ENCODE results near the gene SEC61B.
"Not testable (repeated sequence)": the region's sequence is repeated elsewhere in the genome, so short reads cannot be mapped to it uniquely, and the experiment has no call there.

SEC61B gene

GRCh38 chr9:99192786-99193465, 29.2 kb upstream of the SEC61B start:
- DNase-seq (ENCODE audit: low spot score), result peak; percentile 44

GRCh38 chr9:99193466-99193821, 28.6 kb upstream of the SEC61B start:
- no peak for DNase-seq (ENCODE audit: low spot score)

DNA sequence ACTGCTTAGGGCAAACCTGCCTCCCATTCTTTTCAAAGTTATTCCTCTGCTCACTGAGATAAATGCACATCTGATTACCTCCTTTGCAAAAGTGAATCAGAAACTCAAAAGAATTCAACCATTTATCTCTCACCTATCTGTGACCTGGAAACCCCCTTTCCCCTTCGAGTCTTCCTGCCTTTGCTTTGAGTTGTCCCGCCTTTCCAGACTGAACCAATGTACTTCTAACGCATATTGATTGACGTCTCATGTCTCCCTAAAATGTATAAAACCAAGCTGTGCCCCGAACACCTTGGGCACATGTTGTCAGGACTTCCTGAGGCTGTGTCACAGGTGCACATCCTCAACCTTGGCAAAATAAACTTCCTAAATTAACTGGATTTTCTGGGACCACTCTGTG, 25.6 kb upstream of the SEC61B start:
- not testable (repeated sequence) for DNase-seq (ENCODE audit: low spot score)

DNA sequence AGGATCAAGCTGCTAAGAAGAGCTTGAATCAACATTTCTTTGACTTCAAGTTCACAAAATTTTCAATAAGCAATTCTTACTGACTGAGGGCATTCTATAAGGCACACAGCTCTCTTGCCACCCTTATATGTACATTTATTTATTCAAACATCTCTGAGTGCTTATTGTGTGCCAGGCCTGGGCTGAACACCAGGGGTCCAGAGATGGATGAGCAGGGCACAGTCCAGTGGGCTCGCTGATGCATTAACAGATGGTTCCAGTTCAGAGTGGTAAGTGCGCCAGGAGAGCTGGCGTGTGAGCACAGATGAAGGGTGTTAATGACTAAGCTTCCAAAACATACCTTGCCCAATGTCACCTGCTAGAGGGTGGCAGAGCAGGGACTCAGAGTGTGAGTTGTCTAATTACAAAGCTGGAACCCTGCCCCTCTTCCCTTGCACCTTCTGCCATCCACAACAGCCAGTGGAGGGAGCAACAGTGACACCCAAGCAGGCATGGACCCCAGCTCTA, 24.9 kb upstream of the SEC61B start:
- no peak for DNase-seq (ENCODE audit: low spot score)

DNA sequence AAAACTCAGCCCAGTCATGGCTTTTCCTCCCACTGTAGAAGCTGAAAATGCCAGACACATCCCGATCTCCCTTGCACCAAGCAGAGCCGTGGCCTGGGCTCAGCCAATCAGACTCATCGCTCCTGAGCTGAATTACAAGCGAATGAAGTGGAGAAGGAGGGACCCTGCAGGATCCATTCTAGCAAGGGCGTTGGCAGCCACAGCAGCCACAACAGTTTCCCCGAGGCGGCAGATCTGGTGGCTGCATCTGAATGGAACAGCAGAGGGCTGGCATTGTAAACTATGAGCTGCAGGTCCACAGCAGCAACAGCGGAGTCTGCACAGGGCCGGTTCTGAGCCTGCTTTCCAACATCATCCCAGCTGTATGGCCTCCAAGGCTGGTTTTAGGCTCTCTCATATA, 24.1 kb upstream of the SEC61B start:
- no peak for DNase-seq (ENCODE audit: low spot score)

- DNase-seq (ENCODE audit: low spot score), result no peak
Measured at GRCh38 chr9:99199938-99200539, 22.0 kb upstream of the SEC61B start.

GRCh38 chr9:99201603-99202002, 20.5 kb upstream of the SEC61B start:
- DNase-seq (ENCODE audit: low spot score), result no peak

GRCh38 chr9:99210572-99210971, 11.5 kb upstream of the SEC61B start:
- no peak for DNase-seq (ENCODE audit: low spot score)

- no peak for DNase-seq (ENCODE audit: low spot score)
Measured at GRCh38 chr9:99211746-99212145, 10.3 kb upstream of the SEC61B start.

GRCh38 chr9:99213197-99213596, 8.9 kb upstream of the SEC61B start:
- DNase-seq (ENCODE audit: low spot score), result no peak

GRCh38 chr9:99216073-99216472, 6.0 kb upstream of the SEC61B start:
- DNase-seq (ENCODE audit: low spot score), result no peak

DNA sequence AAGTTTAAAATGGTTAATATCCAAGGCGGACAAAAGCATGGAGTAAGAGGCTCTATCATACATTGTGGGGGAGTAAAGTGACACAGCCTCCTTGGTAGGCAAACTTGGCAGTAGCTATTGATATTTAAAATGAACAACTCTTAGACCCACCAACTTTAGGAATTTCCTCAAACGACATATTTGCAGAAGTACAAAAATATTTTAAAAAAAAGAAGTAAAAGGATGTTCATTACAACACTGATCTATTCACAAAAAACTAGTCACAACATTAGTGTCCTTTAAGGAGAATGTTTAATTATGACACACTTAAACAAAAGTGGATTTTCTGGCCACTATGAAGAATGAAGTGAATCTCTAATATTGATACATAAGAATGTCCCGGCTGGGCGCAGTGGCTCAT, 2.1 kb upstream of the SEC61B start:
- DNase-seq (ENCODE audit: low spot score), result no peak

DNA sequence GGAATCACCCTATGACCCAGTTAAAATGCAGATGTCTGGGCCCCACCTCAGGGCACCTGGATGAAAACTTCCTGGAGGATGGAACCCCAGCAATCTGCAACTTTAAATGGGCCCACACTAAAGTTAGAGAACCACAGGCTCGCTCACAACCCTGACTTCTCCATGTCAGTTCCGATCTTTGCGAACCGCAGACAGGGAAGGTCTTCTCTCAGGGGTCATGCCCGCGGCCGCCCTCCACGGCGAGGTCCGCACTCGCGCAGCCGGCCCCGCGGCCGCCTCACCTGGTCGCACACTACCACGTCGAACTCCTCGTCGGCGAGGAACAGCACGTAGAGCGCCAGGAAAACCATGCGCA, 839 bp upstream of the SEC61B start:
- no peak for DNase-seq (ENCODE audit: low spot score)

DNA sequence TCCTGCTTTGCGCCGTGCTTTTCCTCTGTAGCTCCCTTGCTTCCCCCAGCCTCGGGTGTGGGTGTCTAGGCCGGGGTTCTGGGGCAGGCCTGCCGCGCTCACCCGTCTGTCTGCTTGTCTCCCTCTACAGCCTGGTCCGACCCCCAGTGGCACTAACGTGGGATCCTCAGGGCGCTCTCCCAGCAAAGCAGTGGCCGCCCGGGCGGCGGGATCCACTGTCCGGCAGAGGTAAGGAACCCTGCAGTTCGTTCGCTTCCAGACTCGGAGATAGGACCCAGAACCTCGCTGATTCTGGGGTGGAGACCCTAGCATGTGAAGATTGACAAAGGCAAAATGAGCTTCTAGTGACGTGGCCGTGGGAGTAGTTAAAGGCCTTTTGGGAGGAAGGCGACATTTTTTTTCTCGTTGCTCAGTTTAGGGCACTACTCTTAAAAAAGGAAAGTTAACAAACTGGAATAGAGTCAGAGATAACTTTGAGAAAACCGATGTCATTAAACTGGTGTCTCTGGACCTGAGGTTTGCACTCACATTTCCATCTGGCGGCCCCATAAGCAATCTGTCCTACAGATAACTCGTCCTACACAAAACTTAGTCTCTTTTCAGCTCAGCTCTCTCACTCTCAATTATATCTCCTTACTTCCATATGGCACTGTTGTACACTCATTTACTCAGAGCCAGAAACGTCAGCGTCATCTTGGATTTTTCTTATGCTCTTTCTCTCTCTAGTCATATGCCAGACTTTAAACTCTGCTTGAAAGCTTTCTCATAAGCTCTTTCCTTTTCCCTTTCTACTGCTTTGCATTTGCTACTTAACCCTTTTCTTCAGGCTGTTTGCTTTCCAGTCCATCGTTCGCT, 561 bp downstream of the SEC61B start:
- DNase-seq (ENCODE audit: low spot score), result no peak

DNA sequence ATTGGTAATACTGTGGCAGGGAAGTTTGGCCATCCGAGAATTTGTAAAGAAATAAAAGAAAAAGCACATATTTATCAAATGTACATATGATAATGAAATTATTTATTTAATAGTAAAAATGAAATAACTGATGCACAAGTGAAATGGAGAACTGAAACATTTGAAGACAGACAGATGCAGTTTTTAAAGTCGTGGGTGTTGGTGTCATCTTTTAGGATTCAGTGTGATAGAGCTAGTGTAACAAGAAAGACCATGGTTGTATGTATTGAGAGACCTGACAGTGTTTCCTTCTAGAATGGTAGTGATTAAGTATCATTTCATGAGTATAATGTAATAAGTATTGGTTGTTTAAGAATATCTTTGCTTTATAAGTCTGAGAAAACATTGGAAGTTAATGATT, 2.4 kb downstream of the SEC61B start:
- DNase-seq (ENCODE audit: low spot score), result no peak

- no peak for DNase-seq (ENCODE audit: low spot score)
Measured at GRCh38 chr9:99226054-99226453, 4.0 kb downstream of the SEC61B start.

DNA sequence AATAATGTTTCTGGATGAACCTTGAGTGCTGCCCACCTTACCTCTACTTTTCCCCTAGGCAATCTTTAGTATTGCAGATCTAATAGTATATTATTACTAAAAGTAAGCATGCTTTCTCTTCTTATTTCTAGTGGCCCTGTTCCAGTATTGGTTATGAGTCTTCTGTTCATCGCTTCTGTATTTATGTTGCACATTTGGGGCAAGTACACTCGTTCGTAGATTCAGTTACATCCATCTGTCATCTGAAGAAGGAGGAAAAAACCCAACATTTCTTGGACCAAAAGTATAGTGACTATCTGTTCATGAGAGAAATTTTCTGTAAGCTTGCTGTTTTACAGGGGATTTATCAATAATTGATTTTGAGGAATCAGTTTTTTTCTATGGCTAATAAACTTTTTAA, 8.1 kb downstream of the SEC61B start:
- no peak for DNase-seq (ENCODE audit: low spot score)

- DNase-seq (ENCODE audit: low spot score), result peak; percentile 48
Measured at GRCh38 chr9:99231711-99232110, 9.6 kb downstream of the SEC61B start.

- DNase-seq (ENCODE audit: low spot score), result no peak
Measured at GRCh38 chr9:99234618-99235017, 12.5 kb downstream of the SEC61B start.

DNA sequence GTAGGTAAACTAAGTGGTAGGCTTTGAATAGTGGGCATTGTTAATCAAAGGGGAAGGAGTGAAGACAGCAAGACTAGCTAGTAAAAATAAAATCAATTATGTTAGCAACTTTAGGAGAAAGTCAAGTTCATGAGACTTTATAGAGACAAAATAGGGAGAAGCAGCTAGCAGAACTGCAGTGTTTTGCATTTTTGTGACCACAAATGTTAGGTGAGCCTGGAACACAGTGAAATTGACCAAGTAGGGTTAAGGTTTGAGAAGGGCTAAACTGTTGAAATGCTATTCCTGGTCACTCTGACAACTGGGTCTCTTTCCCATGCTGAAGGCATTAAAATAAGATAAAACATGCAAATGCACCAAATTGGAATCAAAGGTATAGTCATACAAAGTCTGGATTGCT, 13.0 kb downstream of the SEC61B start:
- no peak for DNase-seq (ENCODE audit: low spot score)

DNA sequence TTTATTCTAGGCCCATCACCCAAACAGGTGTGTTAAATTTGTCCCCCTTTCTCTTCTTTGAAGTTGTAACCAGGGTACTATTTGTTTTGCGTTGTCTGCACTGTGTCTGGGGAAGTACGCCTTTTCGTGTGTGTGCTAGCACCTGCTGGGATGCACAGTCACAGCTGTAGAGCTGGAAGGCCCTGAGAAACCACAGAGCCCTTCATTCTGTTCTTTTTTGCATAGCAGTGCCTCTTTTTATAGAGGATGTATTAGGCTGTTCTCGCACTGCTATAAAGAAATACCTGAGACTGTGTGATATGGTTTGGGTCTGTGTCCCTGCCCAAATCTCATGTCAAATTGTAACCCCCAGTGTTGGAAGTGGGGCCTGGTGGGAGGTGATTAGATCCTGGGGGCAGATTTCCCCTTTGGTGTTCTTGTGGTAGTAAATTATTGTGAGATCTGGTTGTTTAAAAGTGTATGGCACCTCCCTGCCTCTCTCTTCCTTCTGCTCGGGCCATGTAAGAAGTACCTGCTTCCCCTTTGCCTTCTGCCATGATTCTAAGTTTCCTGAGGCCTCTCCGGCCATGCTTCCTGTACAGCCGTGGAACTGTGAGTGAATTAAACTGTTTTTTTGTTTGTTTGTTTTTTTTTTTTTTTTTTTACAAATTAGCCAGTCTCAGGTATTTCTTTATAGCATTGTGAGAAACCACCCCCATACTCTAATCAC, 14.0 kb downstream of the SEC61B start:
- DNase-seq (ENCODE audit: low spot score), result no peak

DNA sequence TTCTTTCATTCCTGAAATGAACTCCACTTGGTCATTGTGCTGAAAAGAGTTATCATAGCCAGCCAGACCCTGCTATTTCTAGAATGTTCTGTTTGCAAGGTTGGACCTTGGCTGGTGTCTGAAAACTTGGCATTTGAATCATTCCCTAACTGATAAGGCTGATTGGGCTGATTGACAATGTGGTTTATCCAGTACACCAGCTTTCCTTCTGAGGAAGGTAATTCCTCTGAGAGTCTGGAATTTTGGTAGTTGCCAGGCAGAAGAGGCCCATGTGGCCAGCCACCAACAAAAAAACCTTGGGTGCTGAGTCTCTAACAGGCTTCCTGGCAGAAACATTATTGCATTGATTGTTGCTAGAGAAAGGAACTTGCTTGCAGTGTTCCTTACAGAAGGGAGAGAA, 15.3 kb downstream of the SEC61B start:
- DNase-seq (ENCODE audit: low spot score), result no peak

GRCh38 chr9:99237849-99238248, 15.8 kb downstream of the SEC61B start:
- not testable (repeated sequence) for DNase-seq (ENCODE audit: low spot score)

Data from AG20443 (cell line).